GM23338 (cell line): Measurements from ENCODE around the gene C10orf71. TPM values are rescaled to one million over a fixed set of nuclear protein-coding genes. Genes with fewer than 3 reads are reported as not detected.

Source experiments
- ATAC-seq: fragments of 200-7000 bp; cut with Tn5 transposase; 3 replicates; pipeline ENCODE4 v1.9.1; 2020
- DNase-seq: peaks from one replicate; pipeline ENCODE4 v3.0.0-alpha.2; 2015; ENCODE audit warnings: low spot score
- H2AFZ ChIP-seq: fragments of 200-600 bp; sonication (generic); 2 replicates; pipeline ENCODE4 v1.8.0; 2016; ENCODE audit warnings: antibody characterized with exemption, mild to moderate bottlenecking, moderate library complexity
- H3F3A ChIP-seq: fragments of 200-600 bp; sonication (generic); replicated peaks from 2 replicates; pipeline ENCODE4 v1.8.0; 2017; ENCODE audit warnings: antibody characterized with exemption, mixed run types, low read depth
- H3K27ac ChIP-seq: fragments of 200-600 bp; sonication (generic); 2 replicates; pipeline ENCODE4 v1.6.1; 2016; ENCODE audit warnings: low read depth
- H3K27me3 ChIP-seq: fragments of 200-600 bp; sonication (generic); 2 replicates; pipeline ENCODE4 v1.8.0; 2016; ENCODE audit warnings: mild to moderate bottlenecking, mixed run types, moderate library complexity; ENCODE audit not compliant: insufficient read depth
- H3K36me3 ChIP-seq: fragments of 200-600 bp; sonication (generic); 2 replicates; pipeline ENCODE4 v1.8.0; 2016; ENCODE audit warnings: mild to moderate bottlenecking; ENCODE audit not compliant: insufficient read depth
- H3K4me1 ChIP-seq: fragments of 200-600 bp; sonication (generic); 2 replicates; pipeline ENCODE4 v1.8.0; 2016; ENCODE audit warnings: mild to moderate bottlenecking, moderate library complexity; ENCODE audit not compliant: insufficient read depth
- H3K4me2 ChIP-seq: fragments of 200-600 bp; sonication (generic); 2 replicates; pipeline ENCODE4 v1.7.1; 2017; ENCODE audit warnings: mixed run types
- H3K4me3 ChIP-seq: fragments of 200-600 bp; sonication (generic); 2 replicates; pipeline ENCODE4 v1.6.1; 2016; ENCODE audit warnings: mixed run types
- H3K79me2 ChIP-seq: fragments of 200-600 bp; sonication (generic); replicated peaks from 2 replicates; pipeline ENCODE4 v1.8.0; 2017; ENCODE audit warnings: mild to moderate bottlenecking; ENCODE audit not compliant: insufficient read depth
- H3K9me2 ChIP-seq: fragments of 200-600 bp; sonication (generic); 2 replicates; pipeline ENCODE4 v1.8.0; 2017; ENCODE audit not compliant: insufficient read depth
- H4K20me1 ChIP-seq: fragments of 200-600 bp; sonication (generic); replicated peaks from 2 replicates; pipeline ENCODE4 v1.8.0; 2017; ENCODE audit warnings: mild to moderate bottlenecking; ENCODE audit not compliant: insufficient read depth
- H3K27ac Mint-ChIP-seq: 2 replicates; pipeline ENCODE4 v1.8.0; 2020; ENCODE audit warnings: inconsistent platforms, mild to moderate bottlenecking, moderate library complexity, mixed read lengths
- H3K27me3 Mint-ChIP-seq: 3 replicates; pipeline ENCODE4 v1.8.0; 2022; ENCODE audit warnings: low read depth, mild to moderate bottlenecking, moderate library complexity, mixed read lengths, inconsistent platforms; ENCODE audit not compliant: insufficient read depth, poor library complexity
- H3K36me3 Mint-ChIP-seq: 3 replicates; pipeline ENCODE4 v1.8.0; 2021; ENCODE audit warnings: low read depth, mild to moderate bottlenecking, inconsistent platforms, moderate library complexity, mixed read lengths
- H3K4me1 Mint-ChIP-seq: 3 replicates; pipeline ENCODE4 v1.8.0; 2020; ENCODE audit warnings: mild to moderate bottlenecking, inconsistent platforms, mixed read lengths
- H3K4me3 Mint-ChIP-seq: 3 replicates; pipeline ENCODE4 v1.8.0; 2021; ENCODE audit warnings: moderate library complexity, mild to moderate bottlenecking, inconsistent platforms, mixed read lengths
- H3K9me3 Mint-ChIP-seq: 3 replicates; pipeline ENCODE4 v1.8.0; 2020; ENCODE audit warnings: moderate library complexity, mild to moderate bottlenecking, inconsistent platforms, mixed read lengths
- CREB1 ChIP-seq: fragments of 250-450 bp; sonication (Bioruptor Pico); IDR thresholded peaks from 2 replicates; pipeline ENCODE4 v1.5.0; 2020; ENCODE audit warnings: low read depth, mild to moderate bottlenecking, moderate library complexity
- EZH2phosphoT487 ChIP-seq: fragments of 200-600 bp; sonication (generic); IDR thresholded peaks from one replicate; pipeline ENCODE4 v1.8.1; 2018; ENCODE audit warnings: antibody characterized with exemption; ENCODE audit not compliant: unreplicated experiment
- ZNF331 ChIP-seq: fragments of 250-450 bp; sonication (Bioruptor Pico); IDR thresholded peaks from 2 replicates; pipeline ENCODE4 v1.5.0; 2020; ENCODE audit warnings: low read depth, mild to moderate bottlenecking, moderate library complexity
- polyA plus RNA-seq: library from polyadenylated mRNA; unstranded; fragments of >200 nt; fragmentation: Nextera tagmentation; extraction: Ambion mirVana; gene quantifications from 2 replicates; pipeline ENCODE4 v1.2.1, GENCODE V29; 2016
- total RNA-seq: library from RNA; depleted of rRNA; stranded (reverse); fragments of >200 nt; shearing (Covaris generic); gene quantifications from 2 replicates; pipeline ENCODE4 v1.2.3, GENCODE V29; 2014
- TF ChIP-seq, protein P1 (sequence below): IDR thresholded peaks from one replicate; pipeline ENCODE4 v1.6.1; 2018; ENCODE audit warnings: antibody characterized with exemption; ENCODE audit not compliant: unreplicated experiment
- TF ChIP-seq, protein P2 (sequence below): fragments of 250-450 bp; sonication (Bioruptor Pico); IDR thresholded peaks from 2 replicates; pipeline ENCODE4 v1.5.0; 2020; ENCODE audit warnings: mild to moderate bottlenecking, moderate library complexity

Gene C10orf71
- total and polyA plus RNA-seq, 2 experiments from 2014 or later = not detected

DNA sequence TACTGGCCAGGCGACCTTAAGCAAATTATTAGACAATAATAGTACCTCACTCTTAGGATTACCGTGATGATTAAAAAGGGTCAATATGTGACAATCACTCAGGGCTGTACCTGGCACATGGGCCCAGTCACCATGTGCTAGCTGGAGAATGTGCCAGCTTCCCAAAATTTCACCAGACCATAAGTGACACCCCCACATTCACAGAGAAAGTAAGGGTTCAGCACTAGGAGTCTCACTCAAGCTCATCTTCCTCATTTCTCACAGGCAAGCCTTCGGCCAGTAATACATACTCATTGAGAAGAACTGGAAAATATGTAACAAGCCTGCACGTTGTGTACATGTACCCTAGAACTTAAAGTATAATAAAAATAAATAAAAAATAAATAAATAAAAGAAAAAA is 22.4 kb upstream of the C10orf71 start:
- Mint-ChIP-seq H3K9me3 (no peaks in the 10 kb centered on the region), H3K36me3 (no peaks in the 10 kb centered on the region), H3K4me3 (no peak overlapping the region), H3K27me3 (no peaks in the 10 kb centered on the region), H3K4me1 (no peaks in the 10 kb centered on the region; the same call in 2 of the 3 replicates), H3K27ac (no peak overlapping the region)
- DNase-seq (no peak), ATAC-seq (no peak)
- Histone ChIP-seq H3K27me3 (no peaks in the 10 kb centered on the region), H3K9me2 (no peaks in the 10 kb centered on the region), H3K4me3 (no peak overlapping the region), H3K4me1 (no peaks in the 10 kb centered on the region), H2AFZ (no peak overlapping the region), H3K36me3 (no peaks in the 10 kb centered on the region), H3K4me2 (no peak overlapping the region), H3K27ac (no peak overlapping the region), H4K20me1 (no peaks in the 10 kb centered on the region), H3K79me2 (no peaks in the 10 kb centered on the region), H3F3A (no peaks in the 10 kb centered on the region)
- TF ChIP-seq ZNF331 (CRISPR knock-in tag) = no peak

DNA sequence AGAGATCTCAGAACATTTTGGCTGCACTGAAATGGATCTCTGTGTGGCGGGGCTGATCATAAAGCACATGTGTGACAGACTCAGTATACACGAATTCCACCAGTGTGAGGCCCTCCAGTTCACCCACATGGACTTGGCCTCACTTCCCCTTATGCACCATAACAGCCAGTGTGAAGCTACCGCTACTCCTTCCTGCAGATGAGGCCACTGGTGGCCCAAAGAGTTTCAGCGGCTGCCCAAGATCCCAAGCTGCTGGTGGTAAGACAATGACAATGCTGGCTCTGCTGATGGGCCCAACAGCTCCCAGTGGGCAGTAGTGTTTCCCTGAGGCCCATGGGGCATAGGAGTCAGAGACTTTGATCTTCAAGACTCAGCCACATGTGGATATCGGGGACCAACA is 21.0 kb upstream of the C10orf71 start:
- H2AFZ ChIP-seq = no peak overlapping the region
- H3K4me3 ChIP-seq = no peak overlapping the region
- no peaks in the 10 kb centered on the region for H3K27me3 Mint-ChIP-seq
- no peak overlapping the region for H3K27ac ChIP-seq
- no peaks in the 10 kb centered on the region for H3K36me3 ChIP-seq
- no peaks in the 10 kb centered on the region for H3K9me3 Mint-ChIP-seq
- no peaks in the 10 kb centered on the region for H4K20me1 ChIP-seq
- H3K36me3 Mint-ChIP-seq = no peaks in the 10 kb centered on the region
- H3K4me3 Mint-ChIP-seq = no peak overlapping the region
- TF ChIP-seq, protein P1, sequence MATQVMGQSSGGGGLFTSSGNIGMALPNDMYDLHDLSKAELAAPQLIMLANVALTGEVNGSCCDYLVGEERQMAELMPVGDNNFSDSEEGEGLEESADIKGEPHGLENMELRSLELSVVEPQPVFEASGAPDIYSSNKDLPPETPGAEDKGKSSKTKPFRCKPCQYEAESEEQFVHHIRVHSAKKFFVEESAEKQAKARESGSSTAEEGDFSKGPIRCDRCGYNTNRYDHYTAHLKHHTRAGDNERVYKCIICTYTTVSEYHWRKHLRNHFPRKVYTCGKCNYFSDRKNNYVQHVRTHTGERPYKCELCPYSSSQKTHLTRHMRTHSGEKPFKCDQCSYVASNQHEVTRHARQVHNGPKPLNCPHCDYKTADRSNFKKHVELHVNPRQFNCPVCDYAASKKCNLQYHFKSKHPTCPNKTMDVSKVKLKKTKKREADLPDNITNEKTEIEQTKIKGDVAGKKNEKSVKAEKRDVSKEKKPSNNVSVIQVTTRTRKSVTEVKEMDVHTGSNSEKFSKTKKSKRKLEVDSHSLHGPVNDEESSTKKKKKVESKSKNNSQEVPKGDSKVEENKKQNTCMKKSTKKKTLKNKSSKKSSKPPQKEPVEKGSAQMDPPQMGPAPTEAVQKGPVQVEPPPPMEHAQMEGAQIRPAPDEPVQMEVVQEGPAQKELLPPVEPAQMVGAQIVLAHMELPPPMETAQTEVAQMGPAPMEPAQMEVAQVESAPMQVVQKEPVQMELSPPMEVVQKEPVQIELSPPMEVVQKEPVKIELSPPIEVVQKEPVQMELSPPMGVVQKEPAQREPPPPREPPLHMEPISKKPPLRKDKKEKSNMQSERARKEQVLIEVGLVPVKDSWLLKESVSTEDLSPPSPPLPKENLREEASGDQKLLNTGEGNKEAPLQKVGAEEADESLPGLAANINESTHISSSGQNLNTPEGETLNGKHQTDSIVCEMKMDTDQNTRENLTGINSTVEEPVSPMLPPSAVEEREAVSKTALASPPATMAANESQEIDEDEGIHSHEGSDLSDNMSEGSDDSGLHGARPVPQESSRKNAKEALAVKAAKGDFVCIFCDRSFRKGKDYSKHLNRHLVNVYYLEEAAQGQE = no peak
- no peak for TF ChIP-seq CREB1 (CRISPR knock-in tag)
- TF ChIP-seq, protein P2, sequence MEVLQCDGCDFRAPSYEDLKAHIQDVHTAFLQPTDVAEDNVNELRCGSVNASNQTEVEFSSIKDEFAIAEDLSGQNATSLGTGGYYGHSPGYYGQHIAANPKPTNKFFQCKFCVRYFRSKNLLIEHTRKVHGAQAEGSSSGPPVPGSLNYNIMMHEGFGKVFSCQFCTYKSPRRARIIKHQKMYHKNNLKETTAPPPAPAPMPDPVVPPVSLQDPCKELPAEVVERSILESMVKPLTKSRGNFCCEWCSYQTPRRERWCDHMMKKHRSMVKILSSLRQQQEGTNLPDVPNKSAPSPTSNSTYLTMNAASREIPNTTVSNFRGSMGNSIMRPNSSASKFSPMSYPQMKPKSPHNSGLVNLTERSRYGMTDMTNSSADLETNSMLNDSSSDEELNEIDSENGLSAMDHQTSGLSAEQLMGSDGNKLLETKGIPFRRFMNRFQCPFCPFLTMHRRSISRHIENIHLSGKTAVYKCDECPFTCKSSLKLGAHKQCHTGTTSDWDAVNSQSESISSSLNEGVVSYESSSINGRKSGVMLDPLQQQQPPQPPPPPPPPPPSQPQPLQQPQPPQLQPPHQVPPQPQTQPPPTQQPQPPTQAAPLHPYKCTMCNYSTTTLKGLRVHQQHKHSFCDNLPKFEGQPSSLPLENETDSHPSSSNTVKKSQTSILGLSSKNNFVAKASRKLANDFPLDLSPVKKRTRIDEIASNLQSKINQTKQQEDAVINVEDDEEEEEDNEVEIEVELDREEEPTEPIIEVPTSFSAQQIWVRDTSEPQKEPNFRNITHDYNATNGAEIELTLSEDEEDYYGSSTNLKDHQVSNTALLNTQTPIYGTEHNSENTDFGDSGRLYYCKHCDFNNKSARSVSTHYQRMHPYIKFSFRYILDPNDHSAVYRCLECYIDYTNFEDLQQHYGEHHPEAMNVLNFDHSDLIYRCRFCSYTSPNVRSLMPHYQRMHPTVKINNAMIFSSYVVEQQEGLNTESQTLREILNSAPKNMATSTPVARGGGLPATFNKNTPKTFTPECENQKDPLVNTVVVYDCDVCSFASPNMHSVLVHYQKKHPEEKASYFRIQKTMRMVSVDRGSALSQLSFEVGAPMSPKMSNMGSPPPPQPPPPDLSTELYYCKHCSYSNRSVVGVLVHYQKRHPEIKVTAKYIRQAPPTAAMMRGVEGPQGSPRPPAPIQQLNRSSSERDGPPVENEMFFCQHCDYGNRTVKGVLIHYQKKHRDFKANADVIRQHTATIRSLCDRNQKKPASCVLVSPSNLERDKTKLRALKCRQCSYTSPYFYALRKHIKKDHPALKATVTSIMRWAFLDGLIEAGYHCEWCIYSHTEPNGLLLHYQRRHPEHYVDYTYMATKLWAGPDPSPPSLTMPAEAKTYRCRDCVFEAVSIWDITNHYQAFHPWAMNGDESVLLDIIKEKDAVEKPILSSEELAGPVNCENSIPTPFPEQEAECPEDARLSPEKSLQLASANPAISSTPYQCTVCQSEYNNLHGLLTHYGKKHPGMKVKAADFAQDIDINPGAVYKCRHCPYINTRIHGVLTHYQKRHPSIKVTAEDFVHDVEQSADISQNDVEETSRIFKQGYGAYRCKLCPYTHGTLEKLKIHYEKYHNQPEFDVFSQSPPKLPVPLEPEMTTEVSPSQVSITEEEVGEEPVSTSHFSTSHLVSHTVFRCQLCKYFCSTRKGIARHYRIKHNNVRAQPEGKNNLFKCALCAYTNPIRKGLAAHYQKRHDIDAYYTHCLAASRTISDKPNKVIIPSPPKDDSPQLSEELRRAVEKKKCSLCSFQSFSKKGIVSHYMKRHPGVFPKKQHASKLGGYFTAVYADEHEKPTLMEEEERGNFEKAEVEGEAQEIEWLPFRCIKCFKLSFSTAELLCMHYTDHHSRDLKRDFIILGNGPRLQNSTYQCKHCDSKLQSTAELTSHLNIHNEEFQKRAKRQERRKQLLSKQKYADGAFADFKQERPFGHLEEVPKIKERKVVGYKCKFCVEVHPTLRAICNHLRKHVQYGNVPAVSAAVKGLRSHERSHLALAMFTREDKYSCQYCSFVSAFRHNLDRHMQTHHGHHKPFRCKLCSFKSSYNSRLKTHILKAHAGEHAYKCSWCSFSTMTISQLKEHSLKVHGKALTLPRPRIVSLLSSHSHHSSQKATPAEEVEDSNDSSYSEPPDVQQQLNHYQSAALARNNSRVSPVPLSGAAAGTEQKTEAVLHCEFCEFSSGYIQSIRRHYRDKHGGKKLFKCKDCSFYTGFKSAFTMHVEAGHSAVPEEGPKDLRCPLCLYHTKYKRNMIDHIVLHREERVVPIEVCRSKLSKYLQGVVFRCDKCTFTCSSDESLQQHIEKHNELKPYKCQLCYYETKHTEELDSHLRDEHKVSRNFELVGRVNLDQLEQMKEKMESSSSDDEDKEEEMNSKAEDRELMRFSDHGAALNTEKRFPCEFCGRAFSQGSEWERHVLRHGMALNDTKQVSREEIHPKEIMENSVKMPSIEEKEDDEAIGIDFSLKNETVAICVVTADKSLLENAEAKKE (CRISPR knock-in tag) = no peak
- no peak for TF ChIP-seq EZH2phosphoT487
- H3K79me2 ChIP-seq = no peaks in the 10 kb centered on the region
- H3K4me1 ChIP-seq = no peaks in the 10 kb centered on the region
- H3K27me3 ChIP-seq = no peaks in the 10 kb centered on the region
- ATAC-seq = no peak
- DNase-seq = no peak
- no peaks in the 10 kb centered on the region; the same call in 2 of the 3 replicates for H3K4me1 Mint-ChIP-seq
- H3F3A ChIP-seq = no peaks in the 10 kb centered on the region
- no peaks in the 10 kb centered on the region for H3K9me2 ChIP-seq
- no peak overlapping the region for H3K4me2 ChIP-seq
- no peak overlapping the region for H3K27ac Mint-ChIP-seq
